Prostate gland (tissue), 2 donors: ENCODE data around the gene RPN2. TPM values are rescaled to one million over a fixed set of nuclear protein-coding genes. Genes with fewer than 3 reads are reported as not detected.

ENCODE experiments used
- DNase-seq: peaks from one replicate; pipeline ENCODE4 v3.0.0-alpha.2; 2019; ENCODE audit warnings: low spot score
- H3K27ac ChIP-seq, 2 donors: fragments of 200-600 bp; sonication (generic); 2 replicates each; pipeline ENCODE4 v1.5.1; 2017 to 2019
- H3K27me3 ChIP-seq: fragments of 200-600 bp; sonication (generic); replicated peaks from 2 replicates; pipeline ENCODE4 v1.5.1; 2019; ENCODE audit not compliant: insufficient read depth
- H3K36me3 ChIP-seq, 2 donors: fragments of 200-600 bp; sonication (generic); 1 replicate in 1 of 2; 2 replicates in 1 of 2; pipeline versions ENCODE4 v1.5.1 to v1.8.1; 2017 to 2019
- H3K4me1 ChIP-seq: fragments of 200-600 bp; sonication (generic); replicated peaks from 2 replicates; pipeline ENCODE4 v1.5.1; 2019
- H3K4me3 ChIP-seq, 2 donors: fragments of 200-600 bp; sonication (generic); 2 replicates each; pipeline ENCODE4 v1.5.1; 2017 to 2019
- H3K9me3 ChIP-seq: fragments of 200-600 bp; sonication (generic); 2 replicates; pipeline ENCODE4 v1.5.1; 2017
- CTCF ChIP-seq, 4 experiments: fragments of 200-600 bp in 2 of 4; fragments of 450-650 bp in 2 of 4; sonication (generic) in 2 of 4; IDR thresholded peaks; 1 replicate in 3 of 4; 2 replicates in 1 of 4; pipeline ENCODE4 v1.5.1; 2016 to 2019; ENCODE audit warnings: antibody characterized with exemption in 4 of 4, mild to moderate bottlenecking in 2 of 4, moderate library complexity in 2 of 4
- POLR2A ChIP-seq: fragments of 450-650 bp; IDR thresholded peaks from one replicate; pipeline ENCODE4 v1.6.1; 2016; ENCODE audit warnings: antibody characterized with exemption, mild to moderate bottlenecking
- POLR2AphosphoS5 ChIP-seq: sonication (generic); formaldehyde crosslinking; IDR thresholded peaks from one replicate; pipeline ENCODE4 v1.6.1; 2017; ENCODE audit warnings: antibody characterized with exemption
- WGBS: methylation state at CpG from one replicate; pipeline ENCODE4 v1.1.5; 2018; 5-methylcytosine and 5-hydroxymethylcytosine counted together
- intact Hi-C: fragments of 100-400 bp; cut with DNase I; formaldehyde crosslinking; loops from one replicate; pipeline ENCODE4 v1.14.2; 2022
- total RNA-seq, 2 donors: library from RNA; depleted of rRNA; stranded (reverse); fragments of >200 nt; gene quantifications; one replicate each; pipeline ENCODE4 v1.1.0, GENCODE V29; 2016

RPN2 gene
- total RNA-seq, 2 donors from 2014 or later: 246 to 267 TPM

- no peak for TF ChIP-seq CTCF (IDR thresholded peaks at IDR 0.05)
- no peak for TF ChIP-seq POLR2AphosphoS5
- no peak for TF ChIP-seq POLR2A
- DNase-seq: no peak
- Histone ChIP-seq H3K4me3 (no peak overlapping the region), H3K4me1 (no peaks in the 10 kb centered on the region), H3K27ac (no peak overlapping the region), H3K9me3 (no peaks in the 10 kb centered on the region), H3K27me3 (no peaks in the 10 kb centered on the region), H3K36me3 (peaks cover 0 to 26% of the 10 kb centered on the region in 2 donors)
- 66% methylated on average over 3 of the region's 3 CpGs for WGBS
- intact Hi-C loops: no loop called here
Measured at GRCh38 chr20:37226889-37227288, 47.8 kb downstream of the RPN2 start.

- Histone ChIP-seq H3K9me3 (no peaks in the 10 kb centered on the region), H3K27me3 (no peaks in the 10 kb centered on the region), H3K4me1 (no peaks in the 10 kb centered on the region), H3K4me3 (no peak overlapping the region), H3K27ac (no peak overlapping the region), H3K36me3 (peaks cover 0 to 33% of the 10 kb centered on the region in 2 donors)
- TF ChIP-seq CTCF (IDR thresholded peaks at IDR 0.05) (no peak), POLR2A (no peak), POLR2AphosphoS5 (no peak)
- WGBS: 51% methylated on average over 6 of the region's 6 CpGs
- DNase-seq: no peak
- intact Hi-C loops: no loop called here
Measured at GRCh38 chr20:37228082-37228481, 49.0 kb downstream of the RPN2 start.

DNA sequence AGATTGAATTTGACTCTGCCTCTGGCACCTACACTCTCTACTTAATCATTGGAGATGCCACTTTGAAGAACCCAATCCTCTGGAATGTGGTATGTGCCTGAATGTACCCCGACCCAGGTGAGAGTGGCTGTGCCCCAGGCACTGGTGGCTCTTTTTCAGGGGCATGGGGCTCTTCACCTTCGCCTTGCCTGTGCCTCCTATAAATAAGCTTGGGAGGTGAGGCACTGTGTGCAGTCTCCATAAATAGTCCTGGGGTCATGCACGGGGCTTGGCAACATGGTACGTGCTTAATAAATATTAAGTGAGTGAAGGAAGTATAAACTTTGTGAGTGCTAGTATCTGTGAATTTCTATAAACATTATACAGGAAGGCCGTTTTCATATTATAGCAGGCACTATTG lies 49.5 kb downstream of the RPN2 start:
- Histone ChIP-seq H3K27me3 (no peaks in the 10 kb centered on the region), H3K4me1 (no peaks in the 10 kb centered on the region), H3K9me3 (no peaks in the 10 kb centered on the region), H3K4me3 (no peak overlapping the region), H3K27ac (no peak overlapping the region), H3K36me3 (peaks cover 0 to 34% of the 10 kb centered on the region in 2 donors)
- no peak for DNase-seq
- intact Hi-C loops: no loop called here
- WGBS: 67% methylated on average over 5 of the region's 5 CpGs
- TF ChIP-seq POLR2A (no peak), CTCF (IDR thresholded peaks at IDR 0.05) (no peak), POLR2AphosphoS5 (no peak)

DNA sequence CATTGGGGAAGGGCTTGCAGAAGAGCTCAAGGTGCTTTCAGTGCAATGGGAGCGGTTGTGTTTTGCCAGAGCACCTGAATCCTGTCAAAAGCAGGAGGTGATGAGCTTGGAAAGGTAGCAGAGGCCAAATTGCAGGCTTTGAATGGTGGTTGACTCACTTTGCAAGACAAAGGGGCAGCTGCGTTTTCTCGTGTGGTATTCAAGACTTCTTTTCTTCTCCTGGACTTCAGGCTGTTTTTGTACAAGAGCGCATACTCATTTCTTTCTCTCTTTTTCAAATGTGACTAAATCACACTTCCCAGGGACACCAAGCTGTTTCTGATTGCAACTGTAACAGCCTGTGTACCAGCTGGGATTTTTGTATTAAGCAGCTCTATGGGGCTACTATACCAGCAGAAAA lies 50.2 kb downstream of the RPN2 start:
- H3K9me3 ChIP-seq: no peaks in the 10 kb centered on the region
- DNase-seq: no peak
- intact Hi-C loops: no loop called here
- H3K4me1 ChIP-seq: no peaks in the 10 kb centered on the region
- 82% methylated on average over 4 of the region's 4 CpGs for WGBS
- H3K36me3 ChIP-seq: peaks cover 0 to 33% of the 10 kb centered on the region in 2 donors
- TF ChIP-seq POLR2A: no peak
- no peak for TF ChIP-seq POLR2AphosphoS5
- TF ChIP-seq CTCF (IDR thresholded peaks at IDR 0.05): no peak
- H3K27me3 ChIP-seq: no peaks in the 10 kb centered on the region
- no peak overlapping the region for H3K4me3 ChIP-seq
- H3K27ac ChIP-seq: no peak overlapping the region

DNA sequence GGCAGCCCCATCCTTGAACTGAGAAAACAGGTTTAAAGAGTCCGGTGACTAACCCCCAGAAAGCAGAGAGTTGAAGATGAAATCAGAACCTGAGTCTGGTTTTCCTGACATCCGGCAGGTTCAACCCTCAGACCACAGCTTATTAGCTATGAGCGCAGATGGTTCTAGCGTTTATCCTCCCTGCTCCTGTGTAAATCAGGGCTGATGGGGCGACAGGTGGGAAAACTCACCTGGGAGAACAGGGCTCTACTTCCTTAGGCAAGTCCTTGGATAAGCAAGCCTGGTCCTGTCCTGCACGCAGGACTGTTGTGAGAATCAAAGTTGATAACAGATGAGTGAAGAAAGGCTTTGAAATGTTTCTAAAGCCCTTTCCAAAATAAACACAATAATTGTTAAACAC lies 51.1 kb downstream of the RPN2 start:
- peaks cover 0 to 39% of the 10 kb centered on the region in 2 donors for H3K36me3 ChIP-seq

More for the DNA sequence above, 51.1 kb downstream of the RPN2 start:
- no peaks in the 10 kb centered on the region for H3K4me1 ChIP-seq
- H3K9me3 ChIP-seq: no peaks in the 10 kb centered on the region
- no peak overlapping the region for H3K27ac ChIP-seq
- TF ChIP-seq POLR2AphosphoS5 (no peak), CTCF (IDR thresholded peaks at IDR 0.05) (no peak), POLR2A (no peak)
- intact Hi-C loops: no loop called here
- WGBS: 85% methylated on average over 6 of the region's 6 CpGs
- H3K4me3 ChIP-seq: no peak overlapping the region
- no peaks in the 10 kb centered on the region for H3K27me3 ChIP-seq
- no peak for DNase-seq
